AG10803 (cell line): Measurements from ENCODE around the gene ALDH1A3.

Source experiments
- DNase-seq: peaks from one replicate; pipeline ENCODE4 v3.0.0; 2010; ENCODE audit warnings: low read depth
- H3K4me3 ChIP-seq: 2 replicates; pipeline ENCODE4 v1.5.1; 2011; ENCODE audit warnings: mild to moderate bottlenecking, low read length, control low read depth
- TF ChIP-seq, protein P1 (sequence below): conservative IDR thresholded peaks from 2 replicates; pipeline ENCODE4 v1.5.1; 2011; ENCODE audit warnings: mild to moderate bottlenecking, low read length, control low read depth, inconsistent platforms

Gene ALDH1A3

DNA sequence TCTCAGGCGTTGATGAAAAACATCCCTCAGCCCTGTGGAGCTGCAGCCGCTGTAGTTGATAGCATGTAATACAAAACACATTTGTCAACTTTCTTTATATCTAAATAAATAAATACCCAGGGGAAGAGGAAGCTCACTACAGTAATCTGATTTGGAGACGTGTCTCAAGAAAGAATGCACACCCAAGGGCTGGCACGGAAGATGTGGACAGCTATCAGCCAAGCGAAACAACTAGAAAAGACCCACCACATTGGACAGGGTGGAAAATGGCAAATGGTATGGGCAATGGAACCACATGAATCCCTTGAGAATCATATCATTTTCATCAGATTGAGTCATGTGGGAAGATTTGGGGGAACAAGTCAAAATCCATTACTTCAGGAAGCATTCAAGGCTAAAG is 43.1 kb upstream of the ALDH1A3 start:
- TF ChIP-seq, protein P1, sequence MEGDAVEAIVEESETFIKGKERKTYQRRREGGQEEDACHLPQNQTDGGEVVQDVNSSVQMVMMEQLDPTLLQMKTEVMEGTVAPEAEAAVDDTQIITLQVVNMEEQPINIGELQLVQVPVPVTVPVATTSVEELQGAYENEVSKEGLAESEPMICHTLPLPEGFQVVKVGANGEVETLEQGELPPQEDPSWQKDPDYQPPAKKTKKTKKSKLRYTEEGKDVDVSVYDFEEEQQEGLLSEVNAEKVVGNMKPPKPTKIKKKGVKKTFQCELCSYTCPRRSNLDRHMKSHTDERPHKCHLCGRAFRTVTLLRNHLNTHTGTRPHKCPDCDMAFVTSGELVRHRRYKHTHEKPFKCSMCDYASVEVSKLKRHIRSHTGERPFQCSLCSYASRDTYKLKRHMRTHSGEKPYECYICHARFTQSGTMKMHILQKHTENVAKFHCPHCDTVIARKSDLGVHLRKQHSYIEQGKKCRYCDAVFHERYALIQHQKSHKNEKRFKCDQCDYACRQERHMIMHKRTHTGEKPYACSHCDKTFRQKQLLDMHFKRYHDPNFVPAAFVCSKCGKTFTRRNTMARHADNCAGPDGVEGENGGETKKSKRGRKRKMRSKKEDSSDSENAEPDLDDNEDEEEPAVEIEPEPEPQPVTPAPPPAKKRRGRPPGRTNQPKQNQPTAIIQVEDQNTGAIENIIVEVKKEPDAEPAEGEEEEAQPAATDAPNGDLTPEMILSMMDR: no peak
- no peak for DNase-seq
- H3K4me3 ChIP-seq: no peak overlapping the region

DNA sequence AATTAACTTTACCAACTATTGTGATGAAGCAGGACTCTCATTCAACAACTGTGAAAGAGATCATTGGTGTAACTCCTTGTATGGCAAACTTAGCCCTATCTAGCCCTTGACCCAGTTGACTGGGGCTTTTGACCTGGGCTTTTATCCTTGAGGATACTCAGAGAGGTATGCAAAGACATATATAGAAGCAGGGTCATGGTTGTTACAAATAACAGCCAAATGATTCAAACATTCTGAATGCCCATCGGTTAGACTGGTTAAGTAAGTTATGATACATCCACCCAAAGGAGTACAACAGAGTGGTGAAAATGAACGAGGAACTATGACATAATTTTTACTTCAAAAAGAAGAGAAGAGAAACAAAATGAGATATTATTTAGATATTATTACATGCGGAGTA is 38.2 kb upstream of the ALDH1A3 start:
- TF ChIP-seq, protein P1: no peak
- no peak overlapping the region for H3K4me3 ChIP-seq
- DNase-seq: no peak

DNA sequence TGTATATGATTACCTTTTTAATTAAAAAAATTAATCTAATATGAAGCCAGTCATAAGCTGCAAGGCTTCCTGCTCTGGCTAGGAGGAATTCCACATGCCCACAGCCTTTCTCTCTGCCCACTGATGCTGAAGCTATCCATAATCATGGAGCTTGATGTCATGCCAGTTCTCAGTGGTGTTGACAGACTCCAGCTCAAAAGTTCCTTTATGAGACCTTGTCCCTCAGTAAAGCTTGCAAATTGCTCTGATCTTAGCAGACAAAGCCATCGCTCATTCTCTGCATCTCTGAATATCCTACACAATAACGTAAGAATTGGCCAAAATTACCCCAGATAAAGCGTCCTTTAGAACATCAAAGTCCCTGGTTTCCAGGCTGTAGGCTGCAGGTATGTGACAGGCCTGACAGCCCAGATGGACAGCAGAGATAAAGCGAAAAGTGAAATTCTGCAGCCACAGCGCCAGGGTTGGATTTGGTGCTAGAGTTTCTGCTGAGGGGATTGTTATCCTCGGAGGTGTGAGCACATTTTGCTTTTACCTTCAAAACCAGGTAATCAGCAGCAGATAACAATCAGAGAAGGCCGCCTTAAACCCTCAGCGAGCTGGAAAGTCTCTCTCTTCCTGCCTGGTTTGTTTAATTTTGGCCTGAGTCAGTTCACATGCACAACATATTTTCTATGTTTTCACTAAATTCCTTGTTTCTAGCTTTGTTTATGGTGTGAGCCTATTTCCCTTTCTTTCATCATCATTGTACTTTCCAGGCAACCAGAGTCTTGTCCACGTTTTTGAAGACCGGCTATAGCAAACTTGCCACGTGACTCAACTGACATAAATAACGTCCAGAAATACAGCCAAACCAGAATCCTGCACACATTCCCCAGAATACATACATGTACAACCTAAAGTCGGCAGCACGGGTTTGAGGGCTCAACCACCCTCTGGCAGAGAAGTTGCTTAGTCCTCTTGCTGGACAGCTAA is 36.6 kb upstream of the ALDH1A3 start:
- DNase-seq: peak; percentile 89
- TF ChIP-seq, protein P1: no peak
- H3K4me3 ChIP-seq: no peak overlapping the region

DNA sequence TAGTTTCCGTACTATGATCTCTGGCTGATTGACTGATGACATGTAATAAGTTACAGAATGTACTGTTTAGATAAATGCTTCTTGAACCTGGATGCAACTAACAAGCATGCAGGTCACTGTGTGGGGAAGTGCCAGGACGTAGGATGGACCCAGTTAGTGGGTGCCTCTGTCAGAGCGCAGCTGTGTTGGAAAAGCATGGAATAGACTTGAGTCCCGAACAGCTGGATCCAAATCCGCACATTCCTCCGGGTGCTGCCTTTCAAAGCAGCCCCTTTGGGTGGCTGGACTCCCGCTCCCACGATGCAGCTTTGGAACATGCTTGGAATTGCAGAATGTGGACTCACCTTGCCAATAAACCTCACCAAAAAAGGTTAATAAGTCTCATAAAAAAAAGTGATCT is 35.5 kb upstream of the ALDH1A3 start:
- DNase-seq: no peak
- no peak overlapping the region for H3K4me3 ChIP-seq
- TF ChIP-seq, protein P1: no peak

GRCh38 chr15:100844778-100845177 is 34.9 kb upstream of the ALDH1A3 start:
- no peak for DNase-seq
- no peak overlapping the region for H3K4me3 ChIP-seq
- TF ChIP-seq, protein P1: no peak

DNA sequence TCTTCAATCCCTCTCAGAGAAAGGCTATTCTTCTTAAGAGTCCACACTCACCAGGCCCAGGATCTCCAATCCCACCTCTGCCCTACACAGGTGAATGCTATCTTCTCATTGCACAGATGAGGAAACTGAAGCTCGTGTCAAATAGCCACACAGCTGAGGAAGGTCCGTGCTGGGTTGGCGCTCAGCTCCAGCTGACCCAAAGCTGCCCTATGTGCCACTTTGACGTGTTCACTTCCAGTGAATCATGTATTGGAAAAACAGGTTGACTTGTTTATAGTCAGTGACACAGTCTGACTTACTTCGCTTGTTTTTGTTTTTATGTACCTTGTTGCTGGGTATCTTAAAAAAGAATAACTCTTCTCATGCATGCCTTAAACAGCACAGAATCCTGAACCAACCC is 32.4 kb upstream of the ALDH1A3 start:
- TF ChIP-seq, protein P1: no peak
- H3K4me3 ChIP-seq: no peak overlapping the region
- DNase-seq: no peak
